Urothelium cell line (cell line): ENCODE results near the gene SELENOS.

Experiments used
- DNase-seq: peaks from one replicate; pipeline ENCODE4 v3.0.0; 2011; ENCODE audit warnings: low spot score, mixed read lengths
- FAIRE-seq: peaks from 2 replicates; lab custom pipeline; 2011; peaks lifted over from hg19 to GRCh38; lab: Jason Lieb, UNC

The SELENOS gene, protein sequence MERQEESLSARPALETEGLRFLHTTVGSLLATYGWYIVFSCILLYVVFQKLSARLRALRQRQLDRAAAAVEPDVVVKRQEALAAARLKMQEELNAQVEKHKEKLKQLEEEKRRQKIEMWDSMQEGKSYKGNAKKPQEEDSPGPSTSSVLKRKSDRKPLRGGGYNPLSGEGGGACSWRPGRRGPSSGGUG

DNA sequence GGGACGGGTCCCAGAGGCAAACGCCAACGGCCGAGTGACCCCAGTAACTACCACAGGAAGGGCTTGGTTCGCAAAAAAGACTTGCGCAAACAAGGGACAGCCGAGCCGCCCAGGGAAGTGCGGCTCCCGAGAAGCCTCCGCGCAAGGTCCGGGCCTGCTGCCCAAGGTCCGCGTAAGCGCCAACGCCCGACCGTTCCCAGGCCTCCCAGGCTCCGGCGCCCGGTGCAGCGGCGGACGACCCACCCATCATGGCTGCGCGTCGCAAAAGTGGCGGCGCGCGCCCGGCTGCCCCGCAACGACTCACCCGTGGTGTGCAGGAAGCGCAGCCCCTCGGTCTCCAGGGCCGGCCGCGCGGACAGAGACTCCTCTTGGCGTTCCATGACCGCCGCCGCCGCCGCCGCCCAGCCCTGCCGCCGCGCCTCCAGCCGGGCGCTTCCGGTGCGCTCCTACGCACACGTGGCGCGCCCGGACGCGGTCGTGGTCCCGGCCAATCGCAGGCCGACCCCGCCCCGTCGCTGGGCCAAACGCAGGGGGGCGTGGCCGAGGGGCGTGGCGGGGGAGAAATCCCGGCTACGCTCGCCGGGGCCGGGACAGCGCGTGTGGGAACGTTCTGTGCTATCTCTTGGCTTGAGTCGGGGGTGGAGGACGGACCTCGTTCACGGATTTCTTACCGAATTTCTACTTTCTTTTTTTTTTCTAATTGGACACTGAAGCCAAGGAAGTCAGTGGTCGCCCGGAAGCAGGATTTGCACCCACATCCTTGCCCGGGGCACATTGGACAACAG is at the start of gene SELENOS:
SELENOS (minus strand) TSS at position 448 of the 785 bp plus-strand sequence; CDS start at position 380, 68 bp downstream.
- FAIRE-seq (peak; percentile 78), DNase-seq (peak; percentile 96)

DNA sequence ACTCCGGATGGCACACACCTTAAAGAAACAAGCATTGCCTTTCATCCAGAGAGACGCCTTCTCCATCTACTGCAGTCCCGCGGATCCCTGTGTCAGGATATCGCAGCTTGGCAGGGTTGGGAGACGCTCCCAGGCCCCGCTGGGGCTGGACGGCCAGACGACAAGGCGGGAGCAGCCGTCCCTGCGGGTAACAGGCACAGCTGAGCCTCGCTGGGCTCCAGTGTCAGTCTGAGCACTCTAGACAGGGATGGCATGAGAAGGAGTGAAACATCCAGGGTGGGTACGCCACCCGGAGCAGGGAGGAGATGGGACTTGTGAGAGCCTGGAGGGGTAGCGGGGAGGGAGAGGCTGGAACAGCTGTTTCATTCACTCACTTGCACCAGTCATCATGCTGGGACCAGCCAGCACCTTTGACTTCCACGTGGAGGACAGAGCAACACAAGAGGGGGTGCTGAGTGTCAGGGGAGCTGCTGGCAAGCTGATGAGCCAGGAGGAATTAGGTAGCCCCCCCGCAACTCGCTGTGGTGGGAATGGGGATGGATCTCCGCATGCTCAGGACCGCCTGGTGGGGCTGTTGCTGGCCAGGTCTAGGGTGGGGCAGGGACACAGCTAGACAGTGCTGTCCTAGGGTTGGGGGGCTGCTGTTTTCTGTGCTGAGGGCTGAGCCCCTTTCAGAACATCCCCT is 49.3 kb upstream of the SELENOS start:
- no peak for FAIRE-seq
- DNase-seq = no peak

DNA sequence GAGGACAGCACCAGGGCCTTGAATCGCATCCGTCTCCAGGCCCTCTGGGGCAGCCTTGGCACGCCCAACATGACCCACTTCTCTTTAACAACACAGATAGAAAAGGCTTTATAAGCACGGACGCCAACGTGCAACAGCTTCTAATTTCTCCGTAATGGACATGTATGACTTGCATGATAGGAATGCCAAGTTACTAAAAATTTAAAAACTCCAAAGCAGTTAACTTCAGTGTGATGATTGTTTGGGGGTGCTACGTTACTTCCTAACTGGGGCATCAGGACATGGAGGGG is 48.7 kb upstream of the SELENOS start:
- FAIRE-seq = no peak

DNA sequence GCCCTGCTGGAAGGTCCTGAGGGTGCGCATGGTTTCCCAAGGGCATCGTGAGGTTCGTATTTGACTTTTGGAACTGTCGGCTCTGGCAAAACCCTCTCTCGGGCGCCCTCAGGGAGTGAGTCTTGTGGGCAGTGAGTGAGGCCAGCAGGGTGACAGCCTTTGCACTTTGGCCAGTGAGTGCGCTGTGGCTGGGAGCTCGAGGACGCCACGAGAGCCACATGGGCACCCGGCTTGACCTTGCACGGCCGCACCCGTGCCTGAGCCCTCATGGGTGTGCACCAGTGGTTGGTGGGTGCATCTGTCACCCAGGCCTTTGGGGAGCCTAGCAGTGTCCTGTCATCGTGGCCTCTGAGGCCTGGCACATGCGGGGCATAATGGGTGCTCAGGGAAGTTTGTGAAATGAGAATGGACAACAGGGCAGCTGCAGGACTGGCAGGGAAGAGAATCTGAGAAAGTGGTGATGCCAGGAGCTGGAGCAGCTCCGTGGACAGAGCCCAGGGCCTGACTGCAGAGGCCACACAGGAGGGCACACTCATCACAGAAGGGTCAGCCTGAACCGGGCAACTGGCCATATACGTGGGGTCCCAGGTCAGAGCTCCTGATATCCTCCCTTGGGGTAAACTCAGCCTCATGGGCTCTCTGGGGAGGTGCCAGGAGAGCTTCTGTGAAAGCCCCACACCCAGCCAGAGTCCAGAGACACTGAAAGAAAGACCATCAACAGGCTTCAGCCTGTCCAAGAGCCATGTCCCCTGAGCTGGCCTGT is 48.2 kb upstream of the SELENOS start:
- FAIRE-seq = no peak
- no peak for DNase-seq

More for the DNA sequence above, 48.7 kb upstream of the SELENOS start:
- no peak for DNase-seq

DNA sequence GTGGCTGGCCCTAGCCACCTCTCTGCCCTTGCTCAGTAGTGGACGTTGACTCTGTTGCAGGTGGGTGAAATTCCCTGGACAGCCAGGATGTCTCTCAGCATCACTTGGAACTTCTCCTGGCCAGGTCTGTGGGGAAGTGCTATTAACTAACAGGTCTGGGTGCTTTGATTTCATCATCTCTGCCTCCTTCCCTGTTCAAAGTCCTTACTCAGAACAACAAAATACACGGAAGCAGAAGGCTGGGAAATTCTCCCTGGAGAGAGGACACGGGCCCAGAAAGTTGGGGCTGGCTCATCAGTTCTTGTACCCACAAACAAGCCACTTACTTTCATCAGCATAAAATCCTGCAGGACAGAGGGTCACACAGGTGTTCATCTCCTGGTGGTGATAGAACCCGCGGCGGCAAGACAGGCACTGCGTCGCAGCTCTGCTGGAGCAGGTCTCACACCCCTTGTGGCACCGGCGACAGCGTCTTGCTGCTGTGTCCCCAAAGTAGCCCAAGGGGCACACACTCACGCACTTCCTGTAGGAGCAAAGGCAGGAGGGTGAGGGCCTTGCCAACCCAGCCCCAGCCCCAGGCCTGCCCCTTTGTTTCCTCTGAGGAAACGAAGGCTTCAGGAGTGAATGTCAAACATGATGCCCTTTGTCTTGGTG is 47.4 kb upstream of the SELENOS start:
- DNase-seq (no peak), FAIRE-seq (no peak)

DNA sequence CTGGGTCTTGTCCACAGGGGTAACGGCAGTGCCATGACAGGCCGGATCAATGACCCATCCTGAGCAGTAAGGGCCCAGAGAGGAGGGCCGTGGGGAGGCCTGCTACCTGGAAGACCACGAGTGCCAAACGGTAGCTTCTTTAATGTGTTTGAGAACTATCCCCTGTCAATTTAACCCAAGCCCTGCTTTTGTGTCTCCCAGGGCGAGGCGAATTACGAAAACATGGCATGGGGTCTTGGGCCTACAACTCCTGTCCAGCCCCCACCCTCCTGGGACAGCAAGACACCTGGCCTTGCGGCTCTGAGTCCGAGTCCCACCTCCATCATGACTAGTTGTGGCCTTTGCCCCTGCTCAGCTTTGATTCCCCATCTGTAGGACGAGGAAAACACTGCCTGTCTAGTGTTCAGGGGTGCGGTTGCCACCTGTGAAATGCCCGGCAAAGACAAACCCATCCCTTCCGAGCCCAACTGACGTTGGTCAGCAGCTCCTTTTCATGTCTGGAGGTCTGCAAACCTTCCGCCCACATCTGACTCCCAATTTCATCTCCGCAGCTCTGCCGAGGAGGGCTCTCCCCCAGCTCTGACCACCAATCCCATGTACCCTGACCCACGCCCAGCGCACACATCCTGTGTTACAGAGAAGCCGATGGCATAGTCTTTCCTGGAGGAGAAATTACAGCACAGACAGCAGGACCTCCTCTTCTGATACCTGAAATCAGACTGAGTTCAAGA is 46.7 kb upstream of the SELENOS start:
- FAIRE-seq = no peak
- no peak for DNase-seq

DNA sequence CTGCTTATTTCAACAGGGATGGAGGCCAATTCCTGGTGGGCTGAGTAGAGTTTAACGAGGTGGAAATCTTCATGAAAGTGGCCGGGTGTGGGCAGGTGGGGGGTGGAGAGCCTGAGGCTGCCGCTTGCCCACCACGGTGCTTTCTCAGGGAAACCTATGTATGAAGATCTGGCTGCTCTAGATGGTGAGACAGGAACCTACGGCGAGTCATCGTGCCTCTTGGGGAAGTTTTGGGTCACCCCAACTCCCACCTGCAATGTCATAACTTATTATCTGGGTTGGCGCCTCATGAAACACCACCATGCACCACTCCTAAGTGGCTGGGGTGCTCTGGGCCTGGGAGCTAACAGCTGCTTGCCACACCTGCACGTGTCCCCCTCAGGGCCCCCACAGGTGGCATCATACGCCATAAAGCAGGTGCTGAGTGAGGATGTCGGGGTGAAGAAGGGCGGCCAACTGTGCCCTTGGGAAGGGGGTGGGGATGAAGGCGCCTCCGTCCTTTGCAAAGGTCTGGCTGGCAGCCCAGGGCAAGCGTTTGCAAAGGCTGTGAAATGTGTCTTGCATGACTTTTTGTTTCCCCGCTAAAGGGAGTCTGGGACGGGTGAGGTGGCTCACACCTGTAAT is 45.7 kb upstream of the SELENOS start:
- DNase-seq (no peak), FAIRE-seq (no peak)

DNA sequence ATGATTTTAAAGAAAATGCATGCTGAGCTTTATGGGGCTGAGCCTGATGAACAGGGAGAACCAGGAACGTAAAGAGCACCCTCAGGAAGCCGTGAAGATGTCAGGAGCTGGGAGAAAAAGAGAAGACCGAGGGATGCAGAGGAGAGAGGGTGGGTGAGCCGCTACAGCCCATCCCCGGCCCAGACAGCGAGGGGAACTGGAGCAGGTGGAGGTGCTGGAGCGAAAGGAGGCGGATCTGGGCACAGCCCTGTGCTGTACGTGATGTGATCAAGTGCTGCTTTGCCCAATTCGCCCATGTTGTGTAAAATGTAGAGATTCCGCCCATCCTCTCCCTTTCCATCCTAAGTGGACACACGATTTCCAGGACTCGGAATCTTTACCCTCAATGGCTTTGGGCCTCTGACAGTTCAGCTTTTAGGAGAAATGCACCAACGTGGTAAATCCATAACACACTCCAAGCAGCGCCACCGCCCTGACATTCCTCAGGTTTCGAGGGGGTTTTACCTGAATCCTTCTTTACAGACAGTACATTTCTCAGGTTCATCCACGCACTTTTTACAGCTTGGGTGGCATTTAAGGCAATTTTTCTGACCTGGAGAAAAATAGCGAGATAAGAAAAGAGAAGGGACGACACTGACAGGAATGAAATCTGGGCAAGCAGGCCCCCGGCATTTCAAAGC is 44.9 kb upstream of the SELENOS start:
- peak; percentile 17 for FAIRE-seq
- no peak for DNase-seq

DNA sequence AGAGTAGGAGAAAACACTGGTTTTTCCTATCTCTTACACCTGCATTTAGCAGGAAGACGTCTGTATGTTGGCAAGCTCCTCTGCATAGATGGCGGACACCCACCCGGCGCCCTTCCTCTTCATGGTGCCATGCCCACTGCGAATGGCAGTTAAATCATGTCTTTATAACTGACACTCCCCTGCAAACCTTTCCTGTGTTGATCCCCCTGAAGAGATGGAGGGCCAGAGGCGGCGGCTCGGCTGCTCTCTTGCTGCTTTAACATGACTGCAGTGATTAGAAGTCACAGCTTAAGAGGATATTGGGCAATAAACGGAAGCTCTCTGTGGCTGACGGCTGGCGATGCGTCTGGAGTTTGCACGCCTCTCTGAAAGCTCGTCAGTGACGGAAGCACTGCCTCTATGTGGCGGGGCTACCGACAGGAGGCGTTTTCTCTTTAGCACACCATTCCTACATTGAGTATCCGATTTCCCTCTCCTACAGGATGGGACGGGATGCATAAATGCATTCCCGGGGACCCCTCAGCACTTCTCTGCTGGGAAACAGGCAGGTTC is 43.3 kb upstream of the SELENOS start:
- FAIRE-seq (no peak), DNase-seq (peak; percentile 41)

DNA sequence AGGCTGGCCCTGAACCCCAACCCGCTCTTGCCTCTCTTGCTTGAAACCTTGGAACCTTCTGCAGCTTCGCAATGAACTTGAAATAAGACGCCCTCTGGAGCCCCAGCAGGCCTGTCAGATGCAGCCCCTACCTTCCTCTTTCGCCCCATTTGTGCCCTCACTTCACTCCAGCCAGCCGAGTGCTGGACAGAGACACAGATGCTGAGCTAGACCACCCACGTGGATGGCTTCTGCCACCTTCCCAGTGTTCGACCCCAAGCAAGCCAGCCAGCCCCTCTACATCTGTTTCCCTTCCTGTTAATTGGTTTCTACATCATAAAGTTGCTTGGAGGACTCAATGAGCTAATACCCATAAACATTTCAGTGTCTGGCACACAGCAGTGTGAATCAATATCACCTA is 41.6 kb upstream of the SELENOS start:
- FAIRE-seq (no peak), DNase-seq (no peak)

DNA sequence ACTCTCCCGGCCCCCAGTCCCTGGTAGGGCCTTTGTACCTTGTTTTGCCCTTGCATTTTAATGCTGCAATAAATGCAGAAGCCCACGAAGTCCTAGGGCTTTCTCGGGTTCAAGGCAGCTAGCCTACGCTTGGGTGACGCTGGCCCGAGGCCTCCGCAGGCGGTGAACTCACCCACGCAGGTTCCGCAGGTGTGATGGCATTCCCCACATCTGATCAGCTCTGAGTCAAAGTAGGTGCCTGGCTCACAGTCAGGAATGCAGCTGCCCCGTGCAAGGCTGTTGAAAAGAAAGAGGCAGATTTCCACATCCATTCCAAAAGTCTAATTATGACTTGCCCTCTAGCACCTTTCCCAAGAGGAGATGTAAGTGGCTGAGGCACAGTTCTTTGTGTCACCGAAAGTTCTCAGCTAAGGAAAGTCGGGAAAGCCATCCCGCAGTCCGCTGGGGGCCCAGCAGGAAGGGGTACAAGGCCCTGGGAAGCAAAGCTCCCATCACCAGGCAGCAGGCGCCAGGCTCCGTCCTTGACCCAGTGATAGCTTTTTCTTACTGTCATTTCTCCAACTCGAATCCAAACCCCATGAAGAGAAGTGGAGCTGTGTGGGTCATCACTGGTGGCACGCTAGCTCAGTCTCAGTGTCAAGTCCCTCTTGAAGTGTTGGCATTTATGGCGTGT is 41.0 kb upstream of the SELENOS start:
- no peak for DNase-seq
- no peak for FAIRE-seq

DNA sequence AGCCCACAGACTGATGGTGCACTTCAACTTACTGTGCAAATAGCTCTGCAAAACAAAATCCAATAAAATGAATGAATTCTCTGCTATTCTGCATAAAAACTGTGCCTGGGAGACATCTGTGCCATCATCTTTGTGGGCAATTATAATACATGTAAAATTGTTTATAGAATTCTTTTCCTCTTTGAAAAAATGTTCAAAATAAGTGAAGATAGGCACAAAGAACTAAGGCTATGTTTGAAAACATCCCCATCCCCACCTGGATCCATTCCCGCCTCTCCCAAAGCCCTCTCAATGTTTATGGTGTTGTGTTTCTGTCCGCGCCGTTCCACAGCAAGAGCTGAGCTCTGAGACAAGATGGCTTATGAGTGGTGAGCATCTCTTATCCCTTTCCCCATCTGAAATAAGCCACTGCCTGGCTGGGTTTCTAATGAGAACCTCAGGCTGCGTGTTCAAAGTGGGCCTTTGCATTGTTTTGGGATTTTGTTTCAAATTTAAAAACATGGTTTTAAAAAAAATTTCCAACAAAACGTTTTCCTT is 40.1 kb upstream of the SELENOS start:
- DNase-seq (no peak), FAIRE-seq (no peak)

DNA sequence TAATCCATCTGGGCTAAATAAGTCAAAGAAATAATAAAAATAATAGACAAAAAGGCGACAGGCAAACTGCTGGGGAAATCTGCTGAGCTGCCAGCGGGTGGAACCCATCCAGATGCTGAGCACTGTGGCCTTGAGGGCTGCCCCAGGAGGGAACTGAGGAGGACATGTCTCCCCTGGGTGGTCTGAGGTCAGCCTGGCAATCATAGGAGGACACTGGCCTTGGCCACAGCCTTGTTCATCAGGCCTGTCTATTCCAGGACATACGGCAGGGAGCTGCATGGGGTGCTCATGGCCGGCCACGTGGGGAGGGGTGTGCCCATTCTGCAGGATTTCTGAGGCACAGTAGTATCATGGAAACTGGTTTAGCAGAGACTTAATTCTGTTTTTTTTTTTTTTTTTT is 39.2 kb upstream of the SELENOS start:
- no peak for FAIRE-seq

DNA sequence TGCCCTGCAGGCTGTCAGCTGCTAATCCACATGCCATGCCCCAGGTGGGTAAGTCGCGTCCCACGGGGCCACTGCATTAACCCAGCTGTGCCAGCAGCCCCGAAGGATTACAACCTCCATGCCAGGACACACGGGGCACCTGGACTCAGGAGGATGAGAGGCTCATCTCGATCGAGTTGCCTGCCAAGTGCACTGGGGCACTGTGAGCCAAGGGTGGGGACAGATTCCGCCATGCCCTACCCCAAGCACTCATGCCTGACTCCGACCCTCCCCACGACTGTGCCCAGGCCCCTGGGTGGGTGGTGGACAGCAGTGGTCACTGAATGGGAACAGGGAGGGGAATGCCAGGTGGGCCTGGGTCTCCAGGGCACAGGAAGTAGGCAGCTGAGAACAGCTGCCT is 38.5 kb upstream of the SELENOS start:
- DNase-seq (no peak), FAIRE-seq (peak; percentile 23)

More for the DNA sequence above, 39.2 kb upstream of the SELENOS start:
- no peak for DNase-seq

DNA sequence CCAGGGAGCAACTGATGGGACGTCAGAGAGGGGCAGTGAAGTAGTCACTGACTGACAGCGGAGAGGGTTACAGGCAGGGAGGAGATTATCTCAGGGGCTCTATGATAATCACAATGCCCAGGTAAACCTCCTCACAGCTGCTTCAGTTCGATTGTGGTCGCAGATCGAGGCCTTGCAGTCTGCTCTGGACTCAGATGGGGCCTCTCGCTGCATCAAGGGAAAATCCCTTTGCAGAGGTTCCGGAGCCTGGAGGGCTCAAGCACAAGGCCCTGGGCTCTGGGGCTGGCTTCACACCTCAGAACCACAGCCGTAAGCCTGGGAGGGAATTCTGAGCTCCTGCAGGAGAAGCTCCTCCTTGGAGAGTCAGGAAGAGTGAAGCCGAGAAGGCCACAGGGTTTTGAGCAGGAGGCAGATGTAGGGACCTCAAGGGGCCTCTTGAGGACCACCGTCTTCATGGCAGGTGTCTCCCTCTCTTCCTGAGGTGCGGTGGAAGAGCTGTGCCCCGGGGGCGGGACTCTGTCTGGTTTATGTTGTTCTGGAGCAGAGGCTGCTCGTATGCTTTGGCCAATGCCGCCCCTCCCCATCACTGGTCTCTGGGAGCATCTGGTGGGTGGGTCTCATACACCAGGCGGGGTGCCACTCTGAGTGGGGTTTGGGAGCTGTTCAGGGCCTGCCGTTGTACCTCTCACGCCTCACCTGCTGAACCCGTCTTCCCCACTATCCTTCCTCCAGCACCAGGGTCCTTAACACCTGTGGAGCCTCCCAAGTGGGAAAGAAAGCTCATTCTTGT is 37.2 kb upstream of the SELENOS start:
- FAIRE-seq (no peak), DNase-seq (no peak)

DNA sequence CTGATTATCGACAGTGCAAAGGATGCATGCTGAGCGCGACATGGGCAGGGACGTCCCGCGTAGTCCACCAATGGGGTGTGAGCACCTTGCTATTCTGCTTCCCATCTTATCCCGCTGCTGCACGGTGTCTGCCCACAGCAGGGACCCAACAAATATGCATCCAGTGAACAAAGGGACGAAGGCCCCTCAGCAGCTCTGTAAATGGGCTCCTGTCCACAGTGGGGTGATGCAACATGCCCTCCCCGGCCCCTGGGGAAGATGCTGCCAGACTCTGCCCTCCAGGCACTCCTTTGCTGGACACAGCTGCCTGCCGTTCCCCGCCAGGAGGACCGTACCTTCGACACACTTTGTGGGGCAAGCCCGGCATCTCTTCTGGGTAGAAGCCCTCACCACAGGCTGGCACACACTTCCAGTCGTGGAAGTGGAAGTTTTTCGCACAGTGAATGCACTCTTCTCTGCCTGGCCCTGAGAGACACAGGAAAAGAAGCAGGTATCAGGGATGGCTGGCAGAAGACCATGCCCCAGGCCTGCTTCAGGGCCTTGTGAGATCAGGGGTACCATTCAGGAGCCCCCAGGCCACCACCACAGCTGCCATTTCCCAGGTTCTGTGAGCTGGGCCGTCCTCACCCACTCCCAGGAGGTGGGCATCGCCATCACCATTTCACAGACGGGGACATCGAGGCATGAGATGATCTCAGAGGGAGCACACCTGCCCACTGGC is 35.9 kb upstream of the SELENOS start:
- FAIRE-seq (peak; percentile 27), DNase-seq (no peak)

DNA sequence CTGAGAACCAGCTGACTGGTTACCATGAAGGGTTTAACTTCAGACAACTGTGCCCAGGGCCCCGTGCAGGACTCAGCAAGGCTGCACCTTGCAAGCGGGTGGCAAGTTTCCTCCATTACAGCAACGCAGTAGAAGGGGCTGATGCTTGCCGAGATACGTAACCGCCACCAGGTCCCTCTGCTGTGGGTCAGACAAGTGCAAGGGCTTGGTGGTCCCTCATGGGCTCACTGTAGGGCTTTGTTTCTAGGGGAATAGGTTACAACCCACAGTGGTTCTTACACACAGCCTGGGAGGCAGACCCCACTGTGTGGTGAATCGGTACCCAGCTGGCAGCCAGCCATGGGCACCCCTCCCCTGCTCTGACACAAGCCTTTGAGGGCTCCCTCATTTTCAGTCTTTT is 33.2 kb upstream of the SELENOS start:
- FAIRE-seq (no peak), DNase-seq (no peak)
